GM10266 (cell line): ENCODE measurements around the gene ADIPOR2.

Source experiments
- DNase-seq: peaks from one replicate; pipeline ENCODE4 v3.0.0; 2012; ENCODE audit errors: extremely low spot score
- CTCF ChIP-seq: IDR thresholded peaks from 2 replicates; pipeline ENCODE4 v1.5.1; 2012; ENCODE audit warnings: mild to moderate bottlenecking, low read depth; ENCODE audit not compliant: control insufficient read depth, insufficient read depth; ENCODE audit errors: missing control alignments

The ADIPOR2 gene

GRCh38 chr12:1795785-1796514, 105.1 kb downstream of the ADIPOR2 start:
- DNase-seq: peak; percentile 96
- peak; percentile 97 for TF ChIP-seq CTCF

DNA sequence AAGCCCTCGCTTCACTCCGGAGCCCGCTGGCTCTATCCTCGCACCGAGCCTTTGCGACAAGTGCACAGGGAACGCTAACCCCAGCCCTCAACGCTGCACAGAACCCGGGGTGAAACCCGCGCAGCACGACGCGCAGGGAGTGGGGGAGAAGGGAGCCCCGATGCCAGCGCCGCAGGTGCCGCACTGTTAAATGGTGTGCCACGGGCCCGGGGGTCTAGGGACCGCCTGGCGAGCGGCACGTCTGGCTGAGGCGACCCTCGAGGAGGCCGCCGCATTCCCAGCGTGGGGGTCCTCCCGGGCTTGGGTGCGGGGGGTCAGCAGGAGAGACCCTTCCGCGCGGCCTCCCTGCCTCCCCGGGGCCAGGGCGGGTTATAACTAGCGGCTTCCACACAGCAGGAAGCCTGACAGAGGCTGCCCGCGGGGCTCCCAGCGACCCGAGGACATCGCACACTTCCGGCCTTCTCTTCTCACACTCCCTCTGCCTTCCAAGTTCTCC, 105.7 kb downstream of the ADIPOR2 start:
- no peak for TF ChIP-seq CTCF
- DNase-seq: peak; percentile 62

DNA sequence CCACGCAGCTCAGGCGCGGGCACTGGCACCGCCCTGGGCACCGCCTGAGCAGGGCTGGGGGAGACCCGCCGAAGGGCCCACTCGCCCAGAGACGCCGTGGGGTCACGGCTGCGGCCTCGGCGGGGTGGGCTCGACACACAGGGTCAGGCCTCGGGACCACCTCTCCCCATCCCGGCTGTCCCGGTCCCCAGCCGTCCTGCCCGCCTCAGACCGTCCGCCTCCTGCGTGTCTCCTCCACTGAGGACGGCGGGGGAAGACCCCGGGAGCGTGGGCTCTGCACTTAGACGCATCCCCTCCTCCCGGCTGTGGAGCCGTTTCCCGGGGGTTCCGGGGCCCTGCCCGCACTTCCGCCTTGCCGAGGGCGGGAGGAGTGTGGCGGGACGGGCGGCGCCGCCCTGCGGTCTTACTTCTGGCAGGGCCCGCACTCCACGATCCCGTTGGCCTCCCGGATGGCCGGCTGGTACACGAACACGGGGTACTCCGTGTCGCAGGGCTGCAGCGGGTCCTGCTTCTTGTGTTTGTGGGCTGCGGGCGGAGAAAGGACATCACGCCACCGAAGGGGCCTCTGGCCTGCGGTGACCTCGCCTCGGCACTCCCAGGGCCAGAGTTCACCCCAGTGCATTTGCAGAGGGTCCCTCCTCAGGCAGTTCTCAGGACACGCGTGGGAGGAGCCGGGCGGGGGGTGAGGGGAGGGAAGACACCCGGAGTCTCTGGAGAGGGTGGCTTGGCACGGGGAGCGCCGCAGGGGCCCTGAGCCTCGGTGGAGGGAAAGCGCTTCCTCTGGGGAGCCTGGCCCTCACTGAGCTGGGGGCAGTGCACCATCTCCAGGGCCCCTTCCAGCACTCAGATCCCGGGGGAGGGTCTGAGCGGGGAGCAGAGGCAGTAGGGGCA, 106.4 kb downstream of the ADIPOR2 start:
- peak; percentile 25 for TF ChIP-seq CTCF
- DNase-seq: peak; percentile 65

GRCh38 chr12:1797991-1798640, 107.2 kb downstream of the ADIPOR2 start:
- no peak for TF ChIP-seq CTCF

DNA sequence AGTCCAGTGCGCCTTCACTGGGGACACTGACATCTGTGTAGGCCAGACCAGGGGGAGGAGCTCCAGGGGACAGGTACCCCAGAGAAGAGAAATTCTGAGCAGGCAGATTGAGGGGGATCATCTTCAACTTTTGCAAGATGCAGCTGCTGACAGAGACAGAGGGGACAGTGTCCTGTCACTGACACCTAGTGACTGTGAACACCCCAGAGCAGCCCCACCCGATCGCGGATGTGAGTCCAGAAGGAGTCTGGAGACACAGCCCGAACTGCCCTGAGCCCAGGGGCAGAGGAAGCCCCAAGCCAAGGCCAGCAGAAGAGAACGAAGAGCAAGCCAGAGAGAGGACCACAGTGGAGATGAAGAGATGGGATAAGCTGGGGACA, 107.8 kb downstream of the ADIPOR2 start:
- DNase-seq: peak; percentile 7
- TF ChIP-seq CTCF: no peak

More at GRCh38 chr12:1797991-1798640, 107.2 kb downstream of the ADIPOR2 start:
- no peak for DNase-seq

DNA sequence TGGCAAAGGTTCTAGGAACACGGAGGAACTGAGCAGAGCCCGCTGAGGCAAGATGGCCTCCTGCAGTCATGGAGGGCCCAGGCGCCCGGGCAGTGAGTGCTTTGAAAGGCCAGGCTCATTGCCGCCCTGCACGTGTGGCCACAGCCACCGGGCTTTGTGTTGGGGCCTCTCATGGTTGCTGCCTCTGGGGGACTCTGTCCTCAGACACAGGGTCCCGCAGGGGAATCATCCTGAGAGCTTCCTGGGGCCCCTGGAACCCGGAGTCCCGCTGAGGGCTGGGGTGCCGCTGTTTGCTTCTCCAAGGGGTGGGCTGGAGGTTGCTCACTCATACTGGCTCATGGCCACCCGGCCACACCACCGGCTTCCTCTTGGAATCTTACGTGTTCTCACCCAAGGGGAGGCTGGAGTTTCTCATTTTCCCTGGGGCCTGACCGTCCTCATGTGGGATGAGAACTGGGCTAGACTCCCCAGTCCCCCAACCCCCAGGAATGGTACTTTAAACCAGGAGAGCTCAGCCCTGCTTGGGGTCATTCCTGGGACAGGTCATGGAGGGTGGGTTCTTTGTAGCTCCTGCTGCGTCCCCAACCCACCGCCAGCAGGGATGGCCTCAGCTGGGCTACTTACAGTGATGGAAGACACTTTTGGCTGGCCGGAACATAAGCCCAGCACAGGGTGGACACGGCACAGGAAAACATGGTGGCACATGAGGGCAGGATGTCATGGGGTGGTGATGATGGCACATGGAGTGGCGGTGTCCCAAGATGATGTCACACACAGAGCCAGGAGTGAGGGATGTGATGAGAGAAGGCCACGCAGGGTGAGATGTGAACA, 108.4 kb downstream of the ADIPOR2 start:
- no peak for TF ChIP-seq CTCF
- no peak for DNase-seq
